ENCODE data around the gene GALNT9.

GALNT9 gene

DNA sequence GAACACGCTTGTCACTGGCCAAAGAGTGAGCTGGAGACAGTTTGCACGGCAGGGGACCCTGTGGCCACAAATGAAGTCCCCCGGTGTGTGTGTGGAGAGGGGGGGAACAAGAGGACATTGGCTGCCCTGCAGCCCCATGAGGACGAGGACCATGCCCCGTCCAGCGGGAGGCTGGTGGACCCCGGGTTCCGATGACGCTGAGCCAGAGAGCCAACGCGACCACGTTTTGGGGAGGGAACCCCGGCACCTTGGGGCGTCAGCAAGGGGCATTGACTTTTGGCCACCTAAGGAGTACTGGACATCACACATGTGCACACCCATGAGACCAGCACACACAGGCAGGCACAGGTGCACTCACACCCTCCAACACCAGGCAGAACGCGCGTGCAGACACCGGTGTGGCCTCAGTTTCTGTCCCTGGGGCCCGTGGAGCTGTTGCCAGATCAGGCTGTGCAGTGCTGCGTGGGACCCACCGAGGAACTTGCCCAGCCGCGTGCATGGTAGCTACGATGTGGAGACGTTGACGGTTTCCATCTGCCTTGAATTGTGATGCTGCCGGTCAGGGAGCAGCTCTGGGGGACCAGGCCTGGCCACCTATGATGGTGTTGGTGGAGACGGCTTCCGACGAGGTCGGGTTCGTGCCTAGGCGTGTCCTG is 158.6 kb downstream of the GALNT9 start:
- Histone ChIP-seq H3K9me3 (ENCODE audit: insufficient read depth, low read length, severe bottlenecking) (no peaks in the 10 kb centered on the region), H3K27ac (ENCODE audit: low read length) (no peak overlapping the region), H2AFZ (ENCODE audit: low read depth, low read length) (no peak overlapping the region), H3K9ac (ENCODE audit: low read depth, low read length) (no peak overlapping the region), H4K20me1 (ENCODE audit: insufficient read depth, low read length) (no peaks in the 10 kb centered on the region), H3K27me3 (ENCODE audit: insufficient read depth, low read length, poor library complexity) (no peaks in the 10 kb centered on the region), H3K4me1 (ENCODE audit: insufficient read depth, low read length) (no peaks in the 10 kb centered on the region), H3K4me3 (ENCODE audit: low read depth in 1 of 2, low read length in 2 of 2) (no peak overlapping the region), H3K79me2 (ENCODE audit: insufficient read depth, low read length) (no peaks in the 10 kb centered on the region), H3K36me3 (ENCODE audit: insufficient read depth, low read length) (no peaks in the 10 kb centered on the region), H3K4me2 (ENCODE audit: insufficient read depth, low read length) (no peak overlapping the region)
- ATAC-seq (ENCODE audit: insufficient read depth, low read depth) (no peak), DNase-seq (no peak)
- TF ChIP-seq EZH2 (IDR thresholded peaks at IDR 0.05; ENCODE audit: borderline replicate concordance, low read depth, low read length, severe bottlenecking): no peak
- no peak for TF ChIP-seq CTCF (IDR thresholded peaks at IDR 0.05; ENCODE audit: borderline replicate concordance, extremely low read depth, low read length, poor library complexity, severe bottlenecking)

DNA sequence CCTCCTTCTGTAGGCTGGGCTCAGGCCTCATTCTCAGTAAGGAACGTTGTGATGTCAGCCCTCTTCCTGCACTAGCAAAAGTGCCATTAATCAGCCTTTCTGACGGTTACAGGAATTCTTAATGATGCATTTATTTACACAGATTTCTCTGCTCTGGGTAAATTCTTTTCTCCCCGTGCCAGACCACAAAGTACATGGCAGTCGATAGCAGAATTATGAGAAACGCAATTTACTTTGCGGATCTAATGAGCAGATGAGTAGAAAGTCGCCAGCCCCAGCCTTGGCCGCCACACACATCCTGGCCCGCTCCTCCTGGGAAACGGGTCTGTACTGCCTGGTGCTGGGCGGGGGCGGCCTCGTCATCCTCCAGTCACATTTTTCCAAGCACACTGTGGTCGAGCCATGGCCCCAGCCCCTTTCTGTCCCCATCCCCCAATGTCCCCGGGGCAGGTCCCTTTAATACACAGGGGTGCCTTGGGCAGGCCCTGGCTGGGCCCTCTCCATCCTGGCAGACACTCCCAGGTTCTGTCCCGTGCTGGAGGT is 159.2 kb downstream of the GALNT9 start:
- ATAC-seq (ENCODE audit: insufficient read depth, low read depth) (no peak), DNase-seq (no peak)
- H3K4me2 ChIP-seq (ENCODE audit: insufficient read depth, low read length): no peak overlapping the region
- no peak overlapping the region for H2AFZ ChIP-seq (ENCODE audit: low read depth, low read length)
- H3K4me3 ChIP-seq (ENCODE audit: low read depth in 1 of 2, low read length in 2 of 2): no peak overlapping the region
- H3K9me3 ChIP-seq (ENCODE audit: insufficient read depth, low read length, severe bottlenecking): no peaks in the 10 kb centered on the region
- H3K27me3 ChIP-seq (ENCODE audit: insufficient read depth, low read length, poor library complexity): no peaks in the 10 kb centered on the region
- H3K27ac ChIP-seq (ENCODE audit: low read length): no peak overlapping the region
- no peaks in the 10 kb centered on the region for H3K36me3 ChIP-seq (ENCODE audit: insufficient read depth, low read length)
- H3K4me1 ChIP-seq (ENCODE audit: insufficient read depth, low read length): no peaks in the 10 kb centered on the region
- H4K20me1 ChIP-seq (ENCODE audit: insufficient read depth, low read length): no peaks in the 10 kb centered on the region
- TF ChIP-seq EZH2 (IDR thresholded peaks at IDR 0.05; ENCODE audit: borderline replicate concordance, low read depth, low read length, severe bottlenecking) (no peak), CTCF (IDR thresholded peaks at IDR 0.05; ENCODE audit: borderline replicate concordance, extremely low read depth, low read length, poor library complexity, severe bottlenecking) (no peak)
- no peak overlapping the region for H3K9ac ChIP-seq (ENCODE audit: low read depth, low read length)
- no peaks in the 10 kb centered on the region for H3K79me2 ChIP-seq (ENCODE audit: insufficient read depth, low read length)

- ATAC-seq (ENCODE audit: insufficient read depth, low read depth): no peak
- H3K4me2 ChIP-seq (ENCODE audit: insufficient read depth, low read length): no peak overlapping the region
- H3K4me1 ChIP-seq (ENCODE audit: insufficient read depth, low read length): no peaks in the 10 kb centered on the region
- no peaks in the 10 kb centered on the region for H3K27me3 ChIP-seq (ENCODE audit: insufficient read depth, low read length, poor library complexity)
- no peak overlapping the region for H3K9ac ChIP-seq (ENCODE audit: low read depth, low read length)
- H3K79me2 ChIP-seq (ENCODE audit: insufficient read depth, low read length): no peaks in the 10 kb centered on the region
- no peaks in the 10 kb centered on the region for H4K20me1 ChIP-seq (ENCODE audit: insufficient read depth, low read length)
- no peaks in the 10 kb centered on the region for H3K36me3 ChIP-seq (ENCODE audit: insufficient read depth, low read length)
- H3K4me3 ChIP-seq (ENCODE audit: low read depth in 1 of 2, low read length in 2 of 2): no peak overlapping the region
- H2AFZ ChIP-seq (ENCODE audit: low read depth, low read length): no peak overlapping the region
- TF ChIP-seq EZH2 (IDR thresholded peaks at IDR 0.05; ENCODE audit: borderline replicate concordance, low read depth, low read length, severe bottlenecking): no peak
- no peak for TF ChIP-seq CTCF (IDR thresholded peaks at IDR 0.05; ENCODE audit: borderline replicate concordance, extremely low read depth, low read length, poor library complexity, severe bottlenecking)
- no peaks in the 10 kb centered on the region for H3K9me3 ChIP-seq (ENCODE audit: insufficient read depth, low read length, severe bottlenecking)
- H3K27ac ChIP-seq (ENCODE audit: low read length): no peak overlapping the region
- no peak for DNase-seq
Observed at GRCh38 chr12:132169376-132169775, 160.0 kb downstream of the GALNT9 start.

Measured in DND-41 (cell line).